HG02588 (cell line): ENCODE measurements around the gene F10.

ENCODE experiments used
- ATAC-seq: cut with Tn5 transposase; IDR thresholded peaks from one replicate; pipeline ENCODE4 v1.9.1; 2021; ENCODE audit warnings: mild to moderate bottlenecking, moderate library complexity; ENCODE audit not compliant: unreplicated experiment

The F10 gene

GRCh38 chr13:113166681-113167080 lies 44.1 kb downstream of the F10 start:
- ATAC-seq: no peak

- no peak for ATAC-seq
Measured at GRCh38 chr13:113167155-113167554, 44.6 kb downstream of the F10 start.

DNA sequence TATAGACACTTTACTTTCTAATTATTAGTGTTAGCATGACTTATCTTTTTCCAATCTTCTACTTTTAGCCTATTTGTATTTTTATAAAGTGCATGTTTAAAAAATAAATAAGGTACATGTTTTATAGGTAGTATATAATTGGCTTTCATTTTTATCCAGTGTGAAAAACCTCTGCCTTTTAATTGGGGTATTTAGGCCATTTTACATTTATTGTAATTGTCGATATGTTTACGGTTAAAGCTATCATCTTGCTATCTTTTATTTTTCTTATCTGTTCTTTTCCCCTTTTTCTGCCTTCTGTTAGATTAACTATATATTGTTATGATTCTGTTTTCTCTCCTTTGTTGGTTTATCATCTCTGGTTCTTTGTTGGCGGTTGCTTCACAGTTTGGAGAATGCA lies 45.0 kb downstream of the F10 start:
- ATAC-seq: no peak

DNA sequence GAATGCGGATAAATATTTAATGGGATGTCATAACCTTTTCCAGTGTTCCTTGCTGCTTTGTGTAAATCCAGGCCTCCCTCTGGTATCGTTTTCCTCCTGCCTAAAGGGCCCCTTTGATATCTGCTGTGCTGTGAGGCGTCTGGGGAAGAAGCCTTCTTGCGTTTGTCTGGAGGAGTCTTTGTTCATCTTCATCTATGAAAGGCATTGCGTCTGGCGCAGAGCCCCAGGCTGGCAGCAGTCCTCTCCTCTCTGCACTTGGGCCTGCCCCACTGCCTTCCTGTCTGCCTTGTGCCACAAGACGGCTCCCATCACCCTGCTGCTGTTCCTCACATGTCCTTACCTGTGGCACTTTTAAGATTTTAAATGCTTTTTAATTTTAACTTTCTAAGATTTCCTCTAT lies 45.6 kb downstream of the F10 start:
- no peak for ATAC-seq

GRCh38 chr13:113169277-113170272 lies 47.0 kb downstream of the F10 start:
- ATAC-seq: no peak

- no peak for ATAC-seq
Measured at GRCh38 chr13:113170511-113170910, 47.9 kb downstream of the F10 start.

DNA sequence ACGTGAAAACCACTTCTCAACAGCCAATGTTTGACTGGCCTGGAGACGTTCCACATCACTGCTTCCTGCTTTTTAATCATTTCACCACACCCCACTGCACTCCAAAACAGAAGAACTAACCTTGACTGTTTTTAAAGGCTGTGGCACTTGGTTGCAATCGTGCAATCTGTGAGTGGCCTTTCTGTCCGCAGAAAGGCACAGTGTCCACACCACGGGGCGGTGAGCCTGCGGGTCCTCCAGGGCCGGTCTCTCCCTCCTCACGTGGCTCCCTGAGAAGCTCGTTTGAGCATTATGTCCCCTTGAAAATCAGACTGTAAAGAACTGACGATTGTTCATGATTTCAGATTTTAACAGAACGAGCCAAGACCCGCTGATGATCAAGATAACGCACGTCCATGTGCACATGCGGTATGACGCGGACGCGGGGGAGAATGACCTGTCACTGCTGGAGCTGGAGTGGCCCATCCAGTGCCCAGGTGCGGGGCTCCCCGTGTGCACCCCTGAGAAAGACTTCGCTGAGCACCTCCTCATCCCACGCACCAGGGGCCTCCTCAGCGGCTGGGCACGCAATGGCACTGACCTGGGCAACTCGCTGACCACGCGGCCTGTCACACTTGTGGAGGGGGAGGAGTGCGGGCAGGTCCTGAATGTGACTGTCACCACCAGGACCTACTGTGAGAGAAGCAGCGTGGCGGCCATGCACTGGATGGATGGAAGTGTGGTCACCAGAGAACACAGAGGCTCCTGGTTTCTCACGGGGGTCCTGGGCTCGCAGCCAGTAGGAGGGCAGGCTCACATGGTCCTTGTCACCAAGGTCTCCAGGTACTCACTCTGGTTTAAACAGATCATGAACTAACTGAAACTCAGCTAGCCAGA lies 48.9 kb downstream of the F10 start:
- ATAC-seq: no peak

DNA sequence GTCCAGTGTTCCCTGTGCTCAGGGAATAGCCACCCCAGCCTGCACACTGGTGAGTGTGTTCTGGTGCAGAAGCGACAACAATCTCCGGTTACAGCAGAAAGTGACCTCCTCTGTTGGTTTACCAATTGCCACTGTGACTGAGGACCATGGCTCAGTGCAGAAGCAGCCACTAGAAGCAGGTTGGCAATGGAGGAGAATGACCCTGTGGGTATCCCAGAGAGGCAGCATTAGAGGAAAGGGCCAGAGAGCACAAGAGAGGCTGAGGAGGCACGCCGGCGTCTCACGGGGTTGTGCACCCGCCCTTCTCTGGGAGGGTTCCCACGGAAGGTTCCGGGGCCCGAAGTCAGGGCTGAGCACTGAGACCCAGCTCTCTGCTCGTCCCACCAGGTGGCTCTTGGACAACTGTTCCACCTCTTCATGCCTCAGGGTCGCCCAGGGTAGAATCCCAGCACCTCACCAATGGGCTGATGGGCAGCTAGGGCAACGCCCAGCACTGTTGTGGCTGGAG lies 49.9 kb downstream of the F10 start:
- ATAC-seq: no peak

DNA sequence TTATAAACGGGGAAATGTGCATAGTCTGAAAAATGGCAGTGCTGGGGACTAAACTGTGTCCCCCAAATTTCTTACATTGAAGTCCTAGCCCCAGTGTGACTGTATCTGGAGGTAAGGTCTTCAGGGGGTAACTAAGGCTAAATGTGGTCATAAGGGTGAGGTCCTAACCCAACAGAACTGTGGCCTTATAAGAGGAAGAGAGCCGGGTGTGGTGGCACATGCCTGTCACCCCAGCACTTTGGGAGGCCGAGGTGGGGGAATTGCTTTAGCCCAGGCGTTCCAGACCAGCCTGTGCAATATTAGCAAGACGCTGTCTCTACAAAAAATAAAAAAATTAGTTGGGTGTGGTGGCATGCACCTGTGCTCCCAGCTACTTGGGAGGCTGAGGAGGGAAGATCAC lies 53.7 kb downstream of the F10 start:
- ATAC-seq: no peak

GRCh38 chr13:113176822-113177221 lies 54.2 kb downstream of the F10 start:
- ATAC-seq: no peak

DNA sequence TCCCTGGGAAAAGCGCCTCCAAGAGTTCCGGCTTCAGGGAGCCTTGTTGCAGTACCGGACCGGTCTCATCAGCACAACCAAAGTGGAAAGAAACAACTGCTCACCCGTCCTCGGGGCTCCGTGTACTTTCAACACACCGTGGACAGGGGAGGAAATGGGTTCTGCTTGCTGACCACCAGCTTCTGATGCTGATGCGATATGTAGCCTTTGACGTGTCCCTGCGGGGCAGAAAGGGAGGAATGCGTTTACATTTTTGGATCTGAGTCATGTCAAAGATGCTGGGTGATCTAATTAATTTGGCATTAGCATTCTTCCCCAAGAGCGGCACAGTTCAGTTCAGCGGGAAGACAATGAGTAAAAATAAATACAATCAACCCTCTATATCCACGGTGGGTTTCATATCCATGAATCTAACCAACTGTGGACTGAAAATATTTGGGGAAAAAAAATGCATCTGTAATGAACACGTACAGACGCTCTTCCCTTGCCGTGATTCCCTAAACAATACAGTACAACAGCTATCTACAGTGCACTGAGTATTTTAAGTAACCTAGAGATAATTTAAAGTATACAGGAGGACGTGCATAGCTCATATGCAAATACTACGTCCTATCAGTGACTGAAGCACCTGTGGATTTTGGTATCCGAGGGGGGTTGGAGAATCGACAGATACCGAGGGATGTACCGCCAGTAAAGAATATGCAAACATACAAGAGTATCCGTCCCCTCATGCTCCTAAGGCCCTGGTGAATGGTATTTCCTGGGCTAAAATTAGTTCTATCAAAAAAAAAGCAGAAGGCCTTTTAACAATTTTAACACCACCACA lies 55.7 kb downstream of the F10 start:
- no peak for ATAC-seq

DNA sequence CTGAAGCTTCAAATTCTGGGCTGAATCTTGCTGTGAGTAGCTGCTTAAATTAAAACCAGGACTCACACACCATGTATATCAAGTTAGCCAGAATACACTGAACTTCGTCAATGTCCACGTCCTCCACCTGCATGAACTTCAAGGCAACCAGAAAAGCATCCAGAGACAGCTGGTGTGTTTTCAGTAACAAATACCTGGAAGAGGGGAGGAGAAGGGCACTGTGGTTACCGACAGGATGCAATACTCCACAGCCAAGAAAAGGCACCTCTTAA lies 56.2 kb downstream of the F10 start:
- no peak for ATAC-seq

GRCh38 chr13:113179374-113180230 lies 57.0 kb downstream of the F10 start:
- ATAC-seq: no peak

- ATAC-seq: no peak
Measured at GRCh38 chr13:113182046-113182445, 59.4 kb downstream of the F10 start.

DNA sequence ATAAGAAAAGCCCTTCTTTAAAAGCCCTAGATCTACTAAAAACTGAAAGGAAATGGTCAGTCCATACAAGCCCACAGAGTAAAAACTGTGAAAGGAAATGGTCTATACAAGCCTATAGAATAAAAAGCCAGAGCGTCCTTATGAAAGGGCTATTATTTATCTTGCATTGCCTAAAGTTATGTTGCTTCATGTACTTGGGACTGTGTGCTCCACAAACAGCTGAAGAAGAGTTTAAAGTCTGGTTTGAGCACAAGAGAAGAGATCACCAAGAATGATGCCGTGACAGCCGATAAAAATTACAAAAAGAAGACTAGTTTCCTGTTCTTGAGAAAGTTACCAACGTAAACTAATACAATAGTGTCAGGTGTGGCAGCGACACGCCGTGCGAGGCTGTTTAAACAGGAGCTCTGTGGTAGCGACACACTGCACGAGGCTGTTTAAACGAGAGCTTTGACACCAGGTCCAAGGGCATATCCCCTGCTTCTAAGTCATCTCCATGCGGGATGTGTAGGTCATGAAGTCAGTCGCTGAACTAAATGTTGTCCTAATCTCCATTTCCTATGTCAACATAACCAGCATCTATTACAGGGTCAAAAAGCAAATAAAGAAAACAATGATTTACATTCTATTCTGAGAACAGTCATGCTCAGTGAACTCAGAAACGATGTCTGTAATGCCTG lies 61.0 kb downstream of the F10 start:
- no peak for ATAC-seq

- no peak for ATAC-seq
Measured at GRCh38 chr13:113184568-113185440, 62.2 kb downstream of the F10 start.

- ATAC-seq: no peak
Measured at GRCh38 chr13:113186061-113186900, 63.7 kb downstream of the F10 start.

GRCh38 chr13:113187263-113187669 lies 64.7 kb downstream of the F10 start:
- ATAC-seq: no peak
